GM18520 (cell line): ENCODE data around the gene EHBP1.

Experiments used
- ATAC-seq: cut with Tn5 transposase; IDR thresholded peaks from one replicate; pipeline ENCODE4 v1.9.1; 2021; ENCODE audit not compliant: unreplicated experiment

Gene EHBP1

DNA sequence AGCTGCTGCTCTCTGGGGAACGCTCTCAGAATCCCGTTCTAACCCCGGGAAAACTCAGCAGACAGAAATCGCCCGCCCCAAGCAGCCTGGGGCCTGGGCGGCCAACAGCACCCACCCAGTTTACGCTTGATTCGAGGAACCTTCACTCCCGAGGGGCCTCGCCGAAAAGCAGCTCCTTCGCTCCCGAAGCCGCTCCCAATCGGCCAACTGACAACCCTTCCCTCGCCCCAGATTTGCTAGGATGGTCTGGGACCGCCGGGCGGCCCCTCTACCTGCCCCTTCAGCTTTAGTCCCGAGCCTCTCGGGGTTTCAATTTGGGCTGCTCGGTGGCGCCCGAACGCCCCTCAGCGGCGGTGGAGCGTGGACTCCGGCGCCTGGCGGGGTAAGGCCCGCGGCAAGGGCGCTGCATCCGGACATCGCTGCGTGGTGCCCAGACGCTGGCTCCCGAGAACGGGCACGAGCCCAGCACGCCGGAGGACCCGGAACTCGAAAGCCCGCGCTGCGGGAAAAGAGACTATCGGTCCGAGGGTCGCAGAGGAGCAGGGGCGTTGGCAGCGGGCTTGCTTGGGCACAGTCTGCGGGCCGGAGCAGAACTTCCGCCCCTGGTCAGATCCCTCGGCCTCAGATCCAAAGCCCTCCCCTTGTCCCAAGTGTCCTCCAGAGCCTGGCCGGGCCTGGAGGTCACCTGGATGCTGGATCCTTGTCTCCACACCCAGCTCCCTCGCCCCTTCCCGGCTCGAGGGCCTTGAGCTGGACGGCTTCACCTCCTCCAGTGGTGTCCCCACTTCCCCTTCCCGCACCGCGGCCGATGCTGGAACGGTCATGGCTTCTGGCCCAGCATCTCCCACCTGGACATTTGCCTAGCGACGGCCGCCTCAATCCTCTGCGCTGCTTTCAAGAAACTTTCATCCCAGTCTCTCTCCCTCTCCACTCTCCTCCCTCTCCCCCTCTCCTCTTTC lies 342.1 kb downstream of the EHBP1 start:
- ATAC-seq = no peak

- no peak for ATAC-seq
Measured at GRCh38 chr2:63048367-63049171, 343.1 kb downstream of the EHBP1 start.

DNA sequence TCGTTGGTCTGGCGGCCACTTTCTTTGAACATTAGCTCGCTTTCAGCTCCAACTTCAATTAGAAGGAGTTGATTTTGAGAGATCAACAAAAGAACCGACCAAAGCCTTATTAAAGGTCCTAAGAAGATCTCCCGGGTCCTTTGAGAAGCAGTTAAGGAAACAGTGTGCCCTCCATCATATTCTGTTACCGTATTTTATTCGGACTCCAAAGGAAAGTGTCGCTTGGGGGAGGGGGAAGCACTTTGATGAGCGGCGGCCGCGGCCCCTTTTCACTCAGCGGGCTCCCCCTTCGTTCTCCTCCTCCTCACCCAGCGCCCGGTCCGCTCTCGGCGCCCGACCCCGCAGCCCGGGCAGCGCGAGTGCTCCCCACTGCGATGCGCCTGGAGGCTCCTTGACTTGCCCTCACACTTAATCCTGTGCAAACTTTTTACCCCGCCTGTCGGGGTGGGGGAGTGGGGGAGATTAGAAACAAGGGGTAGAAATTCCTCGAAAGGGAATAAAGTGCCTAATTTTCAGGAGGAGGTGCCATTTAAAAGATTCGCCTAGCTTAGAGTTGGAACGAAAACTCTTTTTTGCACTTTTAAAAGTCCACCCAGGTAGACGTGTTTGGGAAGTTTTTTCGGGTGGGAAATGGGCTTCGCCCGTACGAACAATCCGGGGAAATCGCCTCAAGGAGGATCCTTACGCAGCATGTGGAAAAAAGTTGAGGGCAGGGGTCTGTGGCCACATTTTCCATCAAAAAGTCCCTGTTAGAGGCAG lies 343.9 kb downstream of the EHBP1 start:
- ATAC-seq = no peak

DNA sequence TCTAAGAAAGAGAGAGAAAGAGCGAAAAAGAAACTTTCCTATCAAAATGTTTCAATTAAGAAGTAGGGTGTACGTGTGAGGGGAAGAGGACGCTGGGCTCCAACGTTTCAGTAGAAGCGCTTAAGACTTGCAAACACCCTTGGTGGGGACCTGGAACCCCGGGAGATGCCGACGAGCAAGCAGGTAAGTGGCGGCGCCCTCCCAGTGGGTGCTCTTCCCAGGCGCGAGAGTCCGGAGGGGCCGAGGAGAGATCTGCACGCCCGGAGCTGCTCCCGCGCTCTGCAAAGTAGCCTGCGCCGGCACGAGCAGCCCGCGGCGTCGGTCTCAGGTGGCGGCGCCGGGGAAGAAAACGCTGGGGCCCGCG lies 344.4 kb downstream of the EHBP1 start:
- no peak for ATAC-seq

DNA sequence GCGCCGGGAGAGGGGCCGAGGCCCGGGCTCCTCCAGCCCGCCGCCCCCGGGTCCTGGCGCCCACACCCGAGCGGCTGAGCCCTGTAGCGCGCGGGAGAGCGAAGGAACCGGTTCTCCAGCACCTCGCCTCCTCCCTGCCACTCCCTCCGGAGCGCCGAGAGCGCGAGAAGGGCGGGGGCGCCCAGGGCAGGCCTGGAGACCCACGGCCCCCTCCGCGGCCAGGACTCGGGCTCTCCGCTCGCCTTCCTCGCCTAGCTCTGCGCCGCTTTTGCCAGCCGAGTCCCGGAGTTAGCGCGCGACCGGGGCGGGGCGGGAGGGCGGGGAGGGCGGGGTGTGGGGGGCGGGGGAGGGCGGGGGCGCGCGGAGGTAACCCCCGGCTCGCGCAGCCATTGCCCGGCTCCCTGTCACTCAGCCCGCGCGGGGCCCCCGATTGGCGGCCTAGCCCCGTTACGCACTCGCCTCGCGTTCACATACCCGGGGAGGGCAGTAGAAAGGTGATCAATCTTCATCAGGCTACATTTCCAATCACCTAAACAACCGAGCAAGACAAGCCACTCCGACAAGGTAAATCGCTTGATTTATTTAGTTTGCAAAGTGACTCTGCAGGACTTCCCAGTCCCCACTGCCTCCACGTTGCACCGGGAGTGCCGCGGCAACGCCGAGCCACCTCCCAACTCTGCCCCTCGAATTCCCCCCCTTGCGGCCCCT lies 345.0 kb downstream of the EHBP1 start, which contains the start of gene OTX1:
OTX1 (plus strand) TSS at position 497 of the 708 bp plus-strand sequence. CDS start 2,161 bp downstream, outside the sequence.
- peak; percentile 93 for ATAC-seq

GRCh38 chr2:63051042-63051794 lies 345.7 kb downstream of the EHBP1 start:
- ATAC-seq = no peak

GRCh38 chr2:63051795-63052333 lies 346.4 kb downstream of the EHBP1 start:
- no peak for ATAC-seq

DNA sequence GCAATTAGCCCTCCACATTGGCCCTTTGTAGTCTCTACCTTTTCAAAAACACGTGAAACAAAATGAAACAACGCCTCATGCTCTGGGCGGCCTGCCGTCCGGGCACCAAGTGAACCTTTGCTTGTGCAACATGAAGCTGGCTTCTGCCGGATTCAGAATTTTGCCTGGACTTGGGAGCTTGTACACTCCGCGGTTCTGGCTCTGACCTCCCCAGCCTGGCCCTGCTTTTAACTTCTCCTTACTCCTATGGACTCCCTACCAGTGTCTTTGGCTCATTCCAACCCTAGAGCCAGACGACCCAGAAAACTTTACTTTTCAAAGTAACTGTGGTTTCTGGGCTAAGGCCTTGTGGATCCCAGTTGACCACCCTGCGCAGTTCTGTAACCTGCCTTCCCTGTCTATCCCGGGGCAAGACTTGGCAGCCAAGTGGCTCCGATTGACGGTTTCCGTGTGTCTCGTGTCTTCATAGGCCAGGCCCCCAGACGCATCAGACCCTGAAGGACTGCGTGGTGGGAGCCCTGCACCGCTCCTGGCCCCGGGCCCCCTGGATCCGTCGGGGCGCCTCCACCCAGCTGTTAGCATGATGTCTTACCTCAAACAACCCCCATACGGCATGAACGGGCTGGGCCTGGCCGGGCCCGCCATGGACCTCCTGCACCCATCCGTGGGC lies 347.0 kb downstream of the EHBP1 start:
- ATAC-seq = no peak

GRCh38 chr2:63053081-63053888 lies 347.8 kb downstream of the EHBP1 start:
- ATAC-seq = no peak

GRCh38 chr2:63053889-63054602 lies 348.5 kb downstream of the EHBP1 start:
- ATAC-seq = no peak

DNA sequence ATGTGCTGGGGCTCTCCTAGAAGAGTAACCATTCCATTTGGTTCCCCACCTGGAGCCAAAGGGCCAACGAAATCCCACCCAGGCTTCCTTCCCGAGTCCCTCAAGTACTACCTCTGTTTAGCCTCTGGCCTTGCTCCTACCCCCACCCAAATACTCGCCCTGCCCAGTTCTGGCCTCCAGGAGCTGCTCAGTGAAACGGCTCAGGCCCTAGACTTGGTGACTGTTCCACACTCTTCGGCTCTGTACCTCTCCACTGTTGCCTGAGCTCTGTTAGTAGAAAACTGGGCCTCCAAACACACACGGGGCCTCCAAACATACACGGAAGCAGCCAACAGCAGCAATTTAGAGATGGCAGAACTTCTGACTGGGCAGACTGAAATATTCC lies 349.3 kb downstream of the EHBP1 start:
- no peak for ATAC-seq

DNA sequence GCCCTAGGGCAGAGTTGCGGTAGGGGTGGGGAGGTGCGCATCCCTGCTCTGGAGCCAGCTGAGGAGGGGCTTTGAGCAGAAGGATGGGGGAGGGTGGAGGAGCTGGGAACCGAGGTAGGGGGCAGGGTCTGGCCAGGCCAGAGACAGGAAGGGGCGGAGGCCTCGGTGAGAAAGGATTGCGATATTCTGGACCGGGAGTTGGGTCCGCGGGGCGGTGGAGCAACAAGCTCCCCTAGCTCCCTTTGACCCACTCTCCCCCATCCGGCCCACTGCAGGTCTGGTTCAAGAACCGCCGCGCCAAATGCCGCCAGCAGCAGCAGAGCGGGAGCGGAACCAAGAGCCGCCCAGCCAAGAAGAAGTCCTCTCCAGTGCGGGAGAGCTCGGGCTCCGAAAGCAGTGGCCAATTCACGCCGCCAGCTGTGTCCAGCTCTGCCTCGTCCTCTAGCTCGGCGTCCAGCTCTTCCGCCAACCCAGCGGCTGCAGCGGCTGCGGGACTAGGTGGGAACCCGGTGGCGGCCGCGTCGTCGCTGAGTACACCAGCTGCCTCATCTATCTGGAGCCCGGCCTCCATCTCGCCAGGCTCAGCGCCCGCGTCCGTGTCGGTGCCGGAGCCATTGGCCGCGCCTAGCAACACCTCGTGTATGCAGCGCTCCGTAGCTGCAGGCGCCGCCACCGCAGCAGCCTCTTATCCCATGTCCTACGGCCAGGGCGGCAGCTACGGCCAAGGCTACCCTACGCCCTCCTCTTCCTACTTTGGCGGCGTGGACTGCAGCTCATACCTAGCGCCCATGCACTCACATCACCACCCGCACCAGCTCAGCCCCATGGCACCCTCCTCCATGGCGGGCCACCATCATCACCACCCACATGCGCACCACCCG lies 350.0 kb downstream of the EHBP1 start:
- ATAC-seq = no peak

GRCh38 chr2:63056107-63057050 lies 350.9 kb downstream of the EHBP1 start:
- no peak for ATAC-seq

DNA sequence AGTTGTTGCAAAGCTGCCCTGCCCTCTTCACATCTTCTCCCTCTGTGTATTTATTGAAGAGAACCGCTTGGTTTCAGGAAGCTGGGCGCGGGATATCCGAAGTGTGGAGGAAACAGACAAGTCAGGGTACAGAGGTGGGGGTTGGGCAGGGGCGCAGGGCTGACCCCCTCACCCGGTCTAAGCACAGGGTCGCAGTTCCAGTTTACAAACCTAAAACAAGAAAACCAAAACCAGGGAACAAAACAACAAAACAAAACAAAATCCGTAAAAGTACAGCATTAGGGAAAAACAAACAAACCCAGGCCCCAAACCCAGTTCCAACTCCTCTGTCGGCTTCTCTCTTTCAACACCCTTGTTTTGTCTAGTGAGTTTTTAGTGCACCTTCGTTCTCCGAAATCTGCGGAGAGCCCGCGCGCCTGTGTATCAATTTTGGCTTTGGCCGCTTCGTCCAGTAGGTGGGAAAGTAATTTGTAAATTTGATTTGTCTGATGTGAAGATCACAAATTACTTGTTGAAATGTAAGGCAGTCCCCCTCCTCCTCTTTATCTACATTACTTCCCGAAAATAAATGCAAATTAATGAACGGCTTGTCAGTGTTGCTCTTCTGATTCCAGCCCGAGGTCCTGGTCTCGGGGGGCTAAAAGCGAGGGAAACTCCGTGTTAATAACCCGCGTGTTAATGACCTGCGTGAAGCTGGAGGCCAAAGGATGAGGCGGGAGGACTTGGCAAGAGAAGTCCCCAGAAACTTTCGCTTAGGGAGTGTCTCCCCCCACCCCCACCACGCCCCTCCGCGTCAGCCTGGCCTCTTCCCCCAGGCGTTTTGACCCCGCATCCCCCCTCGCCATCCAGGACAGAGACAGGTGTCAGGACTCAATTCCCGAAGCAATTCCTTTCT lies 352.0 kb downstream of the EHBP1 start:
- ATAC-seq = no peak
